Neutrophil (primary cell): Measurements from ENCODE around the gene C17orf113.

ENCODE experiments used
- H3K27ac ChIP-seq: fragments of 200-600 bp; sonication (generic); 2 replicates; pipeline ENCODE4 v1.5.1; 2016; ENCODE audit warnings: mild to moderate bottlenecking, moderate library complexity
- H3K27me3 ChIP-seq: fragments of 200-600 bp; sonication (generic); 2 replicates; pipeline ENCODE4 v1.6.0; 2016; ENCODE audit warnings: mild to moderate bottlenecking
- H3K36me3 ChIP-seq: fragments of 200-600 bp; sonication (generic); 2 replicates; pipeline ENCODE4 v1.5.1; 2017
- H3K4me1 ChIP-seq, 2 experiments: fragments of 200-600 bp in 1 of 2; sonication (generic) in 1 of 2; 1 replicate in 1 of 2; 2 replicates in 1 of 2; pipeline versions ENCODE4 v1.5.1 to v1.6.1; 2013 to 2016; ENCODE audit warnings: low read depth in 1 of 2, low read length in 1 of 2, mild to moderate bottlenecking in 1 of 2, moderate library complexity in 1 of 2; ENCODE audit not compliant: control insufficient read depth in 1 of 2, insufficient read depth in 1 of 2
- H3K4me3 ChIP-seq, 2 experiments: fragments of 200-600 bp in 1 of 2; sonication (generic) in 1 of 2; 1 replicate in 1 of 2; 2 replicates in 1 of 2; pipeline ENCODE4 v1.5.1; 2013 to 2016; ENCODE audit warnings: low read depth in 1 of 2, low read length in 1 of 2, mild to moderate bottlenecking in 1 of 2, moderate library complexity in 1 of 2
- H3K9me3 ChIP-seq: fragments of 200-600 bp; sonication (generic); 2 replicates; pipeline ENCODE4 v1.5.1; 2016
- TF ChIP-seq, protein P1 (sequence below): fragments of 200-600 bp; sonication (generic); IDR thresholded peaks from 2 replicates; pipeline ENCODE4 v1.5.1; 2016; ENCODE audit warnings: antibody characterized with exemption

Gene C17orf113

DNA sequence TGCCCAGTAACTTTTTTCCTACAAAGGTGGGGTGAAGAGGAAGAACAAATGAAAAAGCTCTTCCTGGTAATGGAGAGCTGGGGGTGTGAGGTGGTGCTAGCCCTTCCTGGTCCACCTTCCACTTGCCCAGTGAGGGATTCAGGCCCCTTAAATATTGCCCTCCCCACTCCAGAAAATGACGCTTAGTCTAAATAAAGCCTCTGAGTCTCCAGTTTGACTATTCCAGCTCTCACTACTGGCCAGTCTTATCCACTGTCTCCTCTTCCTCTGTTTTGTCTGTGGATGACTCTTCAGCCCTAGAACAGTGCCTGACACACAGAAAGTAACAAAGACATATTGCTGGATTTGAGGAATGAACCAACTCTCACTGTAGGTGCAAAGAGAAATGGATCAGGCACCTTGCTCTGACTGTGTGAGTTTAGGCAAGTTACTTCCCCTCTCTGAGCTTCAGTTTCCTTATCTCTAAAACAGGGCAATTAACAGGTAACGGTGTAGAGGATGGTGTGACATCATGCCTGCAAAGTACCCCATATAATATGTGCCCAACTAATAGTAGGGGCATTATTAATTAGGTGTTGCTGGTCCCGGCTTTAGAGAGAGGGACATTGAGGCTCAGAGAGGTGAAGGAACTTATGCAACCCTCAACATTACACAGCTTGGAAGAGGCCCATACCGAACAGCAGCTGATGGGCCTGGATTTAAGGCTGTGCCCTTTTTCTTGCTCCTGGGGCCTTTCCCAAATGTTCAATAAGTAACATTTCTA lies 26.6 kb upstream of the C17orf113 start:
- no peak overlapping the region for H3K4me3 ChIP-seq
- peaks cover 0 to 10% of the 10 kb centered on the region in 2 experiments for H3K4me1 ChIP-seq
- H3K36me3 ChIP-seq: no peaks in the 10 kb centered on the region
- peaks cover 34% of the 10 kb centered on the region for H3K27me3 ChIP-seq
- TF ChIP-seq, protein P1, sequence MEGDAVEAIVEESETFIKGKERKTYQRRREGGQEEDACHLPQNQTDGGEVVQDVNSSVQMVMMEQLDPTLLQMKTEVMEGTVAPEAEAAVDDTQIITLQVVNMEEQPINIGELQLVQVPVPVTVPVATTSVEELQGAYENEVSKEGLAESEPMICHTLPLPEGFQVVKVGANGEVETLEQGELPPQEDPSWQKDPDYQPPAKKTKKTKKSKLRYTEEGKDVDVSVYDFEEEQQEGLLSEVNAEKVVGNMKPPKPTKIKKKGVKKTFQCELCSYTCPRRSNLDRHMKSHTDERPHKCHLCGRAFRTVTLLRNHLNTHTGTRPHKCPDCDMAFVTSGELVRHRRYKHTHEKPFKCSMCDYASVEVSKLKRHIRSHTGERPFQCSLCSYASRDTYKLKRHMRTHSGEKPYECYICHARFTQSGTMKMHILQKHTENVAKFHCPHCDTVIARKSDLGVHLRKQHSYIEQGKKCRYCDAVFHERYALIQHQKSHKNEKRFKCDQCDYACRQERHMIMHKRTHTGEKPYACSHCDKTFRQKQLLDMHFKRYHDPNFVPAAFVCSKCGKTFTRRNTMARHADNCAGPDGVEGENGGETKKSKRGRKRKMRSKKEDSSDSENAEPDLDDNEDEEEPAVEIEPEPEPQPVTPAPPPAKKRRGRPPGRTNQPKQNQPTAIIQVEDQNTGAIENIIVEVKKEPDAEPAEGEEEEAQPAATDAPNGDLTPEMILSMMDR: no peak
- H3K9me3 ChIP-seq: no peaks in the 10 kb centered on the region
- H3K27ac ChIP-seq: no peak overlapping the region

DNA sequence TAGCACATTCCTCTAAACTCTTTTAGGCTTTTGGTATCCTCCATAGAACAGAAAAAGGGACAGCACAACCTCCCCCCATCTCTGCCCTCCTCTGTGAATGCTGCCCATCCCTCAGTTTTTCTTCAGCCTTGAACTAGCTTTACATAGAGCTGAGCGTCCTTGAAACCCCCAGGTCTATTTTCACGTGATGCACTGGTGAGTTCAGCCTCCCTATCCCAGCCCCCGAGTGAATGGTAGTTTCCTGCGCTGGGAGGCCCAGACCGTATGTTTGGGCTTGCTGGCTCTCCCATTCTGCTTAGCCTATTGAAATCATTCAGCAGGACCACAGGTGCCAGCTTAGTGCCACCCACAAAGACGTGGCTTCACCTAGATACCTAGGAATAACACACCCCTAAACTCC lies 25.4 kb upstream of the C17orf113 start:
- Histone ChIP-seq H3K27me3 (peaks cover 46% of the 10 kb centered on the region), H3K4me3 (no peak overlapping the region), H3K36me3 (no peaks in the 10 kb centered on the region)

DNA sequence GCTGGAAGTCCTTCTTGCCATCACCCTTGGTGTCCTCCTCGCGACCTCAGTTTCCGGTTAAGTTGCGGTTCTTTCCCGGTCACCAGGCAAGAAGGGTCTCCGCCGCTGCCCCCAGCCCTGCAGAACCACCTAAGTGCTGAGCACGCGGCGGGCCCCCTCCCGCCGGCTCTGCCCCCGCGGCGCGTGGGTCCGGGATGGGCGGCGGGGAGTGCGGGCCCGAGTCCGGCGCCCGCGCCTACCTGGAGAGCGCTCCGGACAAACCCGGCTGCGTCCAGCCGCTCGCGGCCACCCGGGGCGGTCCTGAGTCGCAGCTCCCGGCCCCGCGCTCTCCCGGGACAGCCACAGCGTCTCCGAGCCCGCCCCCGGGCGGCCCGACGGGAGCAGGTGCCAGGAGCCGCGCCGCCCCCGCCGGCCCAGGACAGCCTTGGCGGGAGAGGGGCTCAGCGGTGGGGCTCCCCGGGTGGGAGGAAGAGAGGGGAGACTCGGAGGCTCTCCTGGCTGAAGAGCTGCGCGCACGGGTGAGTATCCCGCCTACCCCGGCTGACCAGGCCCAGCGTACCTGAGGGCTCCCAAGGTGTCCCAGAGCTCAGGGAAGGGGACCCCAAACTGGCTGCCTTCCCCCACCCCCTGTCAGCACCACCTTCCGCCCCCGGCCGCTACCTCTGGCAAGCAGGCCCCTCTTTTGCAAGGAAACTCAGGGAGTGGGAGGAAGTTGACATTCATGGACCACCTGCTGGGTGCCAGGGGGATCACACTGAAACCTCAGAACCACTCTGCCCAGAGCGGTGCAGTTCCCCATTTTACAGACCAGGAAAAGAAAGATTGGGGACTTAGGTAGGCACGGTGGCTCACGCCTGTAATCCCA lies 22.2 kb upstream of the C17orf113 start:
- Histone ChIP-seq H3K27ac (no peak overlapping the region), H3K9me3 (no peaks in the 10 kb centered on the region), H3K4me1 (peaks cover 0 to 11% of the 10 kb centered on the region in 2 experiments), H3K36me3 (no peaks in the 10 kb centered on the region), H3K4me3 (no peak overlapping the region), H3K27me3 (peaks cover 49% of the 10 kb centered on the region)
- TF ChIP-seq, protein P1: no peak

More for the DNA sequence above, 25.4 kb upstream of the C17orf113 start:
- TF ChIP-seq, protein P1: no peak
- peaks cover 0 to 11% of the 10 kb centered on the region in 2 experiments for H3K4me1 ChIP-seq
- no peaks in the 10 kb centered on the region for H3K9me3 ChIP-seq
- no peak overlapping the region for H3K27ac ChIP-seq

DNA sequence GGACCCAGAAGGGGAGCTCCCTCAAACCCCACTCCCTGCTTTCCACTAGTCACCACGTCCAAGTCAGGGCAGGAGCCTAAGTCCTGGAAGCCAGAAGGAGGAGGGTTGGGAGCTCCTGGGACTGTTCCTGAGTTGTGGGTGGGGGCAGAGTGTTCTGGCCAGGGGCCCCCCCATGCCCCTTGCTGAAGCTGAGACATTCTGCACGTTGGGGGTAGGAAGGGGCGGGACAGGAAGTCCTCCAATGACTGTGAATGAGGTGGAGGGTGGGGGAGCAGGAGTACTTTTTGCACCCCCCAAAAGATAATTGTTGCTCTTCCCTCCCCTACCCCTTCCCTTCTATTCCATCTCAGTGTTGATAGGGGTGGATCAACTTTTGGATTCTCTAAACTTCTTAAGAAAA lies 21.4 kb upstream of the C17orf113 start:
- TF ChIP-seq, protein P1: no peak
- H3K4me3 ChIP-seq: no peak overlapping the region
- peaks cover 49% of the 10 kb centered on the region for H3K27me3 ChIP-seq
- H3K36me3 ChIP-seq: no peaks in the 10 kb centered on the region
- no peaks in the 10 kb centered on the region for H3K9me3 ChIP-seq
- H3K4me1 ChIP-seq: peaks cover 0 to 11% of the 10 kb centered on the region in 2 experiments
- H3K27ac ChIP-seq: no peak overlapping the region

- no peak overlapping the region for H3K27ac ChIP-seq
- peaks cover 0 to 11% of the 10 kb centered on the region in 2 experiments for H3K4me1 ChIP-seq
- H3K27me3 ChIP-seq: peaks cover 45% of the 10 kb centered on the region
- TF ChIP-seq, protein P1: no peak
- no peak overlapping the region for H3K4me3 ChIP-seq
- H3K9me3 ChIP-seq: no peaks in the 10 kb centered on the region
- no peaks in the 10 kb centered on the region for H3K36me3 ChIP-seq
These were observed 18.6 kb upstream of the C17orf113 start for GRCh38 chr17:42068979-42069378.
